Uterus (tissue), 4 donors: ENCODE data around the gene TXNL4A. TPM values are rescaled to one million over a fixed set of nuclear protein-coding genes. Genes with fewer than 3 reads are reported as not detected.
A peak's percentile ranks its signal among the peaks of the same experiment; 100 is the strongest.

ENCODE experiments used
- DNase-seq, 2 donors: peaks; one replicate each; pipeline ENCODE4 v3.0.0-alpha.2; 2019 to 2020
- H3K27ac ChIP-seq, 2 donors: fragments of 200-600 bp; sonication (generic); 1 replicate in 1 of 2; 2 replicates in 1 of 2; pipeline ENCODE4 v1.5.1; 2016 to 2018
- H3K27me3 ChIP-seq, 2 donors: fragments of 200-600 bp; sonication (generic); one replicate each; pipeline ENCODE4 v1.5.1; 2018 to 2019; ENCODE audit warnings: control low read depth in 1 of 2
- H3K36me3 ChIP-seq, 2 donors: fragments of 200-600 bp; sonication (generic); one replicate each; pipeline ENCODE4 v1.5.1; 2019; ENCODE audit warnings: control low read depth in 1 of 2
- H3K4me1 ChIP-seq, 2 donors: fragments of 200-600 bp; sonication (generic); one replicate each; pipeline ENCODE4 v1.5.1; 2018 to 2019; ENCODE audit warnings: control low read depth in 1 of 2
- H3K4me3 ChIP-seq, 2 donors: fragments of 200-600 bp; sonication (generic); 1 replicate in 1 of 2; 2 replicates in 1 of 2; pipeline ENCODE4 v1.5.1; 2018 to 2019; ENCODE audit warnings: mild to moderate bottlenecking in 1 of 2
- H3K9me3 ChIP-seq, 2 donors: fragments of 200-600 bp; sonication (generic); one replicate each; pipeline ENCODE4 v1.5.1; 2019; ENCODE audit warnings: control low read depth in 1 of 2
- POLR2A ChIP-seq, 2 donors: fragments of 450-650 bp; IDR thresholded peaks; one replicate each; pipeline ENCODE4 v1.6.1; 2016; ENCODE audit warnings: antibody characterized with exemption in 2 of 2, mild to moderate bottlenecking in 1 of 2, moderate library complexity in 1 of 2
- intact Hi-C: fragments of 100-400 bp; cut with DNase I; formaldehyde crosslinking; loops from one replicate; pipeline ENCODE4 v1.15.1; 2023; ENCODE audit warnings: low total_unique reads
- total RNA-seq, 4 donors: library from RNA; depleted of rRNA in 3 of 4; stranded (reverse); fragments of >200 nt in 3 of 4; gene quantifications; one replicate each; pipeline versions ENCODE4 v1.1.0 to v1.2.4, GENCODE V29; 2014 to 2023
- TF ChIP-seq, protein P1 (sequence below), 4 experiments: fragments of 200-600 bp in 2 of 4; fragments of 450-650 bp in 2 of 4; sonication (generic) in 2 of 4; IDR thresholded peaks; one replicate each; pipeline ENCODE4 v1.5.1; 2016 to 2019; ENCODE audit warnings: antibody characterized with exemption in 4 of 4, mild to moderate bottlenecking in 2 of 4, moderate library complexity in 1 of 4
- donor health status: DM: yes; HTN: yes; CAD: no.

TXNL4A gene
- total RNA-seq, 4 donors from 2014 or later = 7.4 to 80.7 (median 34.4) TPM

DNA sequence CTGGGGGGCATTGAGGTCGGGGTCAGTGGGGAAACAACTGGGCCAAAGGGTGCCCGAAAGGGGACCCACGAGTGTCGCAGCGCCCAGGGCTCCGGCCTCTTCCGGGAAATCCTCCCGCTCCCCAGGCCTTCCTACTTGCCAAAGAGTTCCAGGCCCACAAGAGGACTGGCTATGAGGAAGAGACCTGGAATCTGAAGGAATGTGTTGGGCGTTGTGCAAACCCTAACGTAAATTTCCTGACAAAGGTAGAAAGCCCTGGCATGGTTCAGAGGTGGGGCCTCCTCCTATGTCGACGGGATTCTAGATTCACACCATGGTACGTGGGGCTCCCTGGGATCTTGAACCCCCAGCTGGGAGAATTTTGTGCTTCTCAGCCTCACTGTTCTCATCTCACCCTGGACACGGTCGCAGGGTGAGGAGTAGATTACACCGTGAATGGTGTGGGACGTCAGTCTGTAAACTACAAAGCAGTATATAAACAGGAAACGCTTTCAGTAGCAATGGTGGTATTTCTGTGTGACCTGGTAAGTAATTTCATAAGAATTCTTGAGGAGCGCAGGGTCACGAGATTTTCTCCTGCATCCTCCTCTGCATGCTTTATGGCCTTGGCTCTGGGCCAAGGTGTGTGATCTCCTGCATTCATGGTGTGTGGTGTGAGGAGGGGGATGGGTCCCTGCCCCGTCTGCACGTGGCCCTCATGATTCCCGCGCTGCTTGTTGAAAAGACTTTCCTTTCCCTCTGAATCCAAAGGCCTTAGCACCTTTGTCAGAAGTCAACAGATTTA, 23.1 kb downstream of the TXNL4A start:
- DNase-seq = peak in 1 of 2 donors; percentile 66
- Histone ChIP-seq H3K4me3 (peak overlapping the region; percentile 49 to 67), H3K4me1 (peaks cover 0 to 3% of the 10 kb centered on the region in 2 donors), H3K27me3 (peaks cover 0 to 3% of the 10 kb centered on the region in 2 donors), H3K9me3 (no peaks in the 10 kb centered on the region), H3K36me3 (no peaks in the 10 kb centered on the region), H3K27ac (peak overlapping the region; percentile 70 to 84)
- intact Hi-C loops = no loop called here
- no peak for TF ChIP-seq POLR2A (IDR thresholded peaks at IDR 0.05)
- TF ChIP-seq, protein P1, sequence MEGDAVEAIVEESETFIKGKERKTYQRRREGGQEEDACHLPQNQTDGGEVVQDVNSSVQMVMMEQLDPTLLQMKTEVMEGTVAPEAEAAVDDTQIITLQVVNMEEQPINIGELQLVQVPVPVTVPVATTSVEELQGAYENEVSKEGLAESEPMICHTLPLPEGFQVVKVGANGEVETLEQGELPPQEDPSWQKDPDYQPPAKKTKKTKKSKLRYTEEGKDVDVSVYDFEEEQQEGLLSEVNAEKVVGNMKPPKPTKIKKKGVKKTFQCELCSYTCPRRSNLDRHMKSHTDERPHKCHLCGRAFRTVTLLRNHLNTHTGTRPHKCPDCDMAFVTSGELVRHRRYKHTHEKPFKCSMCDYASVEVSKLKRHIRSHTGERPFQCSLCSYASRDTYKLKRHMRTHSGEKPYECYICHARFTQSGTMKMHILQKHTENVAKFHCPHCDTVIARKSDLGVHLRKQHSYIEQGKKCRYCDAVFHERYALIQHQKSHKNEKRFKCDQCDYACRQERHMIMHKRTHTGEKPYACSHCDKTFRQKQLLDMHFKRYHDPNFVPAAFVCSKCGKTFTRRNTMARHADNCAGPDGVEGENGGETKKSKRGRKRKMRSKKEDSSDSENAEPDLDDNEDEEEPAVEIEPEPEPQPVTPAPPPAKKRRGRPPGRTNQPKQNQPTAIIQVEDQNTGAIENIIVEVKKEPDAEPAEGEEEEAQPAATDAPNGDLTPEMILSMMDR (IDR thresholded peaks at IDR 0.05) = no peak

DNA sequence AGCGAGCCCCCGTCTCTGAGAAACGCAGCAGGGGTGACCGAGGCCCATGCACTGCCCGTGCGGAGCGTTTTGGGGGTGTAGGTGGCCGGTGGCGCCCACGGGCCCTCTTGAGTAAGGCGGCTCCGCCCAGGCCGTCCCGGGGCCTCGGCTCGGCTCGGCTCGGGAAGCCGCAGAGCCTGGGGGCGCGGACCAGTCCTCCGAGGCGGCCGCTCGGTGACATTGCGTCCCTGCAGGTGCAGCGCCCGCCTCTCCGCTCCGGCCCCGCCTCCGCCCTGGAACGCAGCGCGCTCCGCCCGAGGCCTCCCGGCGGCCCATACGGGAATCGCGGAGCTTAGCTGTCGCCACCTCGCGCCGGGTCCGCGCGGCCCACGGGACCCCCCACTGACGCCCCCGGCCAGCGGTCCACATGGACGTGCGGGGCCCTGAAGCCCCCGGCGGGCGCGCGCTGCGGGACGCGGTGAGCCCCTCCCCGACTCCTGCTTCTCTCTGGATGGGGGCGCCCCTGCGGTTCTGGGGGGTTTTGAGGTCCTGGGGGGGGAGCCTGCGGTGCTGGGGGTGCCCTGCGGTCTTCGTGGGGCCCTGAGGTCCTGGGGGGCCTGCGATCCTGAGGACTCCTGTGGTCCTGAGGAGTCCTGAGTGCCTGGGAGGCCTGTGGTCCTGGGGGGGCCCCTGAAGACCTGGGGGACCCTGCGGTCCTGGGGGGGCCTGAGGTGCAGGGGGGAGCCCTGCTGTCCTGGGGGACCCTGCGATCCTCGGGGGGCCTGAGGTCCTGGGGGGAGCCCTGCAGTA, 23.8 kb downstream of the TXNL4A start, which contains the start of gene HSBP1L1:
Gene HSBP1L1, plus strand, starts transcription at position 314 of the 789 bp plus-strand sequence. Its CDS starts 93 bp downstream, at position 407.
- peak within 1 kb of the TSS; percentile 70 to 84 for H3K27ac ChIP-seq
- peak in 1 of 2 donors; percentile 27 for TF ChIP-seq POLR2A (IDR thresholded peaks at IDR 0.05)
- TF ChIP-seq, protein P1 (IDR thresholded peaks at IDR 0.05) = peak in 3 of 4 experiments; percentile 38 to 62 (median 49)
- H3K4me3 ChIP-seq = peak within 1 kb of the TSS; percentile 49 to 67
- DNase-seq = peak in 1 of 2 donors; percentile 63
- no peaks in the 10 kb centered on the region for H3K9me3 ChIP-seq
- peaks cover 0 to 3% of the 10 kb centered on the region in 2 donors for H3K27me3 ChIP-seq
- no peaks in the 10 kb centered on the region for H3K36me3 ChIP-seq
- H3K4me1 ChIP-seq = peaks cover 0 to 3% of the 10 kb centered on the region in 2 donors
- intact Hi-C loops = no loop called here

GRCh38 chr18:79963658-79964329, 24.6 kb downstream of the TXNL4A start:
- intact Hi-C loops = no loop called here
- no peak for TF ChIP-seq POLR2A (IDR thresholded peaks at IDR 0.05)
- TF ChIP-seq, protein P1 (IDR thresholded peaks at IDR 0.05) = no peak
- H3K4me1 ChIP-seq = peaks cover 0 to 3% of the 10 kb centered on the region in 2 donors
- H3K27ac ChIP-seq = peak overlapping the region in 1 of 2 donors; percentile 84
- no peaks in the 10 kb centered on the region for H3K36me3 ChIP-seq
- no peak for DNase-seq
- peak overlapping the region; percentile 49 to 67 for H3K4me3 ChIP-seq
- peaks cover 0 to 3% of the 10 kb centered on the region in 2 donors for H3K27me3 ChIP-seq
- no peaks in the 10 kb centered on the region for H3K9me3 ChIP-seq

GRCh38 chr18:79962835-79963657, 25.3 kb downstream of the TXNL4A start:
- Histone ChIP-seq H3K36me3 (no peaks in the 10 kb centered on the region), H3K9me3 (no peaks in the 10 kb centered on the region), H3K27me3 (peaks cover 0 to 3% of the 10 kb centered on the region in 2 donors), H3K4me3 (no peak overlapping the region), H3K4me1 (peaks cover 0 to 3% of the 10 kb centered on the region in 2 donors), H3K27ac (no peak overlapping the region)
- DNase-seq = no peak
- TF ChIP-seq POLR2A (IDR thresholded peaks at IDR 0.05) = no peak
- TF ChIP-seq, protein P1 (IDR thresholded peaks at IDR 0.05) = no peak
- intact Hi-C loops = no loop called here
